ENCODE data around the gene AK8. TPM values are rescaled to one million over a fixed set of nuclear protein-coding genes. Genes with fewer than 3 reads are reported as not detected.

Gene AK8
- total and polyA plus RNA-seq, 9 of the 15 experiments (the other 6 are each of a cell fraction or from before 2014, with no cell fraction given): 0.06 to 0.37 TPM; not detected in 7

DNA sequence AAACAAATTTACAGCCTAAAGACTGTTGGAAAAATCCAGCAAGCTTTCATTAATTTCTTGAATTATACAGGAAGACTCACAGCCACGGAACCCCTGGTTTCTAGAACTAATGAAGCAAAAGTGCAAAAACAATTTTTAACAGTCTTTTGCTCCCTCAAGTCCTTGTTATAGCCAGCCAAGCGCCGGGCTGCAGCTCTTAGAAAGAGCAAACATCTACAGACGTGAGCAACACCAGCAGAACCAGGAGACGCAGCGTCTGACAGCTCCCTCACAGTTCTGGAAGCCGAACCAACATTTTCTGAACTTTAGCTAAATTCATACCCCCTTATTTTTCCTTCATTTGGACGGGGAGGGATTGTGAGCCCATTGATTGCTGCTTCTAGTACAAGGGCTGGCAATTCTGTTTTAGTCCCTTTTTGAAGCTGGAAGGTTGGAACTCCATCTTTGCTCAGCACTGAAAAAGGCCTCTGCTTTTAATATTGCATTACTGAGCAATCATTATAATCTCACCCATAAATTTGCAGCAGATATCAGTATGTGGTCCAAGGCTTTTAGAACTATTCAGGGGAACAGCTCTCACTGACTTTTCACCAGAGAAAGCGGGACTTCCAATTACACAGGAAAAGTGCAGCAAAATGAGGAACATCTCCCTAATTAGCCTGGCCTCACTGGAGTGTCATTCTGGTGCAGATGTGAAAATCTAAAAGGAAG lies 45.8 kb downstream of the AK8 start:
- Histone ChIP-seq H3K9me1 (ENCODE audit: control insufficient read depth, insufficient read depth, low read length) (no peaks in the 10 kb centered on the region), H3K27me3 (ENCODE audit: control insufficient read depth in 2 of 2, insufficient read depth in 2 of 2, low read length in 2 of 2) (peaks cover 61 to 73% of the 10 kb centered on the region in 2 experiments), H3K4me3 (no peak overlapping the region), H4K20me1 (replicated peaks; ENCODE audit: control insufficient read depth, insufficient read depth, low read length) (no peaks in the 10 kb centered on the region), H2AFZ (ENCODE audit: low read depth, low read length) (no peak overlapping the region), H3K4me2 (ENCODE audit: insufficient read depth, low read length) (no peak overlapping the region), H3K9ac (ENCODE audit: insufficient read depth in 1 of 2, low read depth in 2 of 2, low read length in 2 of 2) (no peak overlapping the region), H3K36me3 (ENCODE audit: control insufficient read depth, insufficient read depth, low read length) (no peaks in the 10 kb centered on the region), H3K27ac (ENCODE audit: extremely low read depth, low read depth, low read length) (no peak overlapping the region), H3K9me3 (replicated peaks; ENCODE audit: control insufficient read depth, insufficient read depth, low read depth, low read length) (no peaks in the 10 kb centered on the region), H3K79me2 (ENCODE audit: control insufficient read depth, insufficient read depth, low read length) (no peaks in the 10 kb centered on the region), H3K4me1 (replicated peaks in 1 of 2; ENCODE audit: control insufficient read depth in 2 of 2, insufficient read depth in 2 of 2, low read length in 2 of 2) (no peaks in the 10 kb centered on the region; a peak in 1 of 5 replicates)
- DNase-seq (ENCODE audit: extremely low read depth in 1 of 4, low spot score in 3 of 4): no peak
- in situ Hi-C loops (cut with MboI): no loop called here
- no peak for TF ChIP-seq CCAR2 (IDR thresholded peaks at IDR 0.05; ENCODE audit: low read depth, low read length)
- no peak for TF ChIP-seq TCF7 (IDR thresholded peaks at IDR 0.05; ENCODE audit: borderline replicate concordance)
- TF ChIP-seq COPS2 (conservative IDR thresholded peaks at IDR 0.05): no peak
- no peak for TF ChIP-seq ZNF57 (CRISPR knock-in tag; IDR thresholded peaks at IDR 0.05)
- TF ChIP-seq KHSRP (IDR thresholded peaks at IDR 0.05): no peak
- TF ChIP-seq, protein P1, sequence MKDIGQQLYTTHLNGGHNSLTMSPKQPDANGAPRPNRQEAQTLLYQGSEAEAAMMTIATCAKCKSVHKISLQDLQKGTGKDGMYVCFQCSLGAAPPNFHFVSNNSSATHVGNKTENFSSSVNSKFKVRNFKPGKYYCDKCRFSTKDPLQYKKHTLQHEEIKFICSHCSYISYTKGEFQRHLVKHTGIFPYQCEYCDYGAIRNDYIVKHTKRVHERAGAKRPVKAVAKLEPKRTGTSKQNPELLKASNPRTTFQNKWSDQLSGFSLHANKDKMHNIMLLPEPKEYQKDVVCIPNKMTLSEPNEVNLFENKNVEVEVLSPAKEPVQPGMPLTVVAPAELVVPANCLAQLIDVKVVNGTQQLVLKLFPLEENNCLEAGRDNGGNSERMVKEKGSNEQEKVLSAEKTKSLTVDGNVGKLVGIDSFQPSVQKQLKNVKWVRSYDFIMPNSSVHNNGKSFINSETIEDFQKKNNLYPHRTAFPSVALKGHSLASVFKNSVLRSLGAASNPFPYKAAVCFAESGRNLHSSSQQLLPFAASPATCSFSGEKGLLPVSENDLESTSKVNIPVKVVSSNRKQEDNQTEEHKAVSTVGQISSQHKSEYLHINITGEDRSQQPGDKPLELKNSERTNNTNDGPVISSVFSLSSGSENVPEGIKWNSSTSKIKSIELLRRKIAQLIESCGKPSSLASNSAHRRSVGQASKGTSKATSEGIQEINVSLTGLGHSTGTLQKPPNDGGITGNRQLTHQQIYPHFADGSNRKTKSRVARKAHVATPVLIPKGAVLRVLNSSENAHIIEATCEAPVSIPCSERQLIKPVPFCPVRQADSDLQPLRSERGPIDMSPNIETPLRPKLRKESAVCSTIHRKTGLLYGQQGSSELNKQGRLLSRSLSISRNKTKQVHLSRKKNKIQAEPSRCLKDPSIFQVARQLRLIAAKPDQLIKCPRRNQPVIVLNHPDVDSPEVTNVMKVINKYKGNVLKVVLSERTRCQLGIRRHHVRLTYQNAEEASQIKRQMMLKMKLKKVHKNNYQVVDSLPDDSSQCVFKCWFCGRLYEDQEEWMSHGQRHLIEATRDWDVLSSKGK (CRISPR knock-in tag; IDR thresholded peaks at IDR 0.05): no peak
- TF ChIP-seq, protein P2, sequence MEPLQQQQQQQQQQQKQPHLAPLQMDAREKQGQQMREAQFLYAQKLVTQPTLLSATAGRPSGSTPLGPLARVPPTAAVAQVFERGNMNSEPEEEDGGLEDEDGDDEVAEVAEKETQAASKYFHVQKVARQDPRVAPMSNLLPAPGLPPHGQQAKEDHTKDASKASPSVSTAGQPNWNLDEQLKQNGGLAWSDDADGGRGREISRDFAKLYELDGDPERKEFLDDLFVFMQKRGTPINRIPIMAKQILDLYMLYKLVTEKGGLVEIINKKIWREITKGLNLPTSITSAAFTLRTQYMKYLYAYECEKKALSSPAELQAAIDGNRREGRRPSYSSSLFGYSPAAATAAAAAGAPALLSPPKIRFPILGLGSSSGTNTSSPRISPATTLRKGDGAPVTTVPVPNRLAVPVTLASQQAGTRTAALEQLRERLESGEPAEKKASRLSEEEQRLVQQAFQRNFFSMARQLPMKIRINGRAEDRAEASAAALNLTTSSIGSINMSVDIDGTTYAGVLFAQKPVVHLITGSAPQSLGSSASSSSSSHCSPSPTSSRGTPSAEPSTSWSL (CRISPR knock-in tag; IDR thresholded peaks at IDR 0.05; ENCODE audit: borderline replicate concordance): no peak
- TF ChIP-seq TAF1 (IDR thresholded peaks at IDR 0.05; ENCODE audit: control insufficient read depth, extremely low read depth, insufficient read depth, low read length, severe bottlenecking): no peak
- no peak for TF ChIP-seq ZNF143 (CRISPR knock-in tag; IDR thresholded peaks at IDR 0.05)
- no peak for TF ChIP-seq SMARCE1 (IDR thresholded peaks at IDR 0.05)
- TF ChIP-seq ETV6 (IDR thresholded peaks at IDR 0.05; ENCODE audit: borderline replicate concordance in 1 of 2, low read depth in 2 of 2, low read length in 1 of 2): no peak
- TF ChIP-seq ETV6 (CRISPR knock-in tag; IDR thresholded peaks at IDR 0.05; ENCODE audit: borderline replicate concordance): no peak
- no peak for TF ChIP-seq SMAD4 (CRISPR knock-in tag; conservative IDR thresholded peaks at IDR 0.05)
- no peak for TF ChIP-seq ZNF668 (CRISPR knock-in tag; IDR thresholded peaks at IDR 0.05)
- TF ChIP-seq ARNT (IDR thresholded peaks at IDR 0.05): no peak
- no peak for FAIRE-seq
- ATAC-seq: no peak
- ChIA-PET CTCF (ENCODE audit: low intra/inter-chr PET ratio) (no interaction called here), POLR2A (interaction anchor here (0.9 kb wide), 1 partner anchor 17 kb away, joined by 3 read pairs; no protein-coding TSS in a partner anchor)
- no TSS peak for BruUV-seq (replicated peaks)
- intact Hi-C loops (cut with micrococcal nuclease): no loop called here
- 1% methylated on average over 9 of the region's 9 CpGs for WGBS (ENCODE audit: insufficient coverage, low coverage, missing lambda C conversion rate)

Measured in K562 (cell line).